ENCODE measurements around the gene ZNF282.

ZNF282 gene

DNA sequence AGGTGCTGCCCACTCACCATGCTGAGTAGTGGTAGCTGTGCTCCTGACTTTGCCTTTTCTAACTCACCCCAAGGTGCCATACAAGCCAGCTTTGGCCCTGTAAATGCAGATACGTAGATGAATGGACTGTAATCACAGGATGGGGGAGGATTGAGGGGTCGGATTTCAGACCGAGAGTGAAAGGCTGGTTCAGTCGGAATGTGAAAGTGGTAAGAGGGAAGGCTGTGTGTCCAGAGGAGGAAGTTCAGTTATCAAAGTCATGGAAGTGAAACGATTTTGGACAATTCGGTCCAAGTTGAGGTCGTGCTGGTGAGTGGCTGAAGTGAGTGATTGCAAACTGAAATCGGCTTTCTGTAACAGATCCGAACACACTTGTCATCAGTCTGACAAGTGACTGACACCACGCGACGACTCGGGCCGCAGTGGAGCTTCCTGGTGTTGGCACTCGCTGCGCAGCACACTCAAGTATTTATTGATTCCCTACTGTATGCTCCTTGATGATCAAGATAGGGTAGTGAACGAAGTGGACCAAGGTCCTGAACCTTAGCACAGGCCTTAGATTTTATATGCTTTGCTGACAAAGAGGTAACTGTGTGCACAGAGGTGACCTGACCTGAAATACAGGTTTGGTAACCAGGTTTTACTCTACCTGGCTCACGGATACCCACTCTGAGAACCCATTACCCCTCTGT is 10.5 kb downstream of the ZNF282 start:
- TF ChIP-seq, protein P1, sequence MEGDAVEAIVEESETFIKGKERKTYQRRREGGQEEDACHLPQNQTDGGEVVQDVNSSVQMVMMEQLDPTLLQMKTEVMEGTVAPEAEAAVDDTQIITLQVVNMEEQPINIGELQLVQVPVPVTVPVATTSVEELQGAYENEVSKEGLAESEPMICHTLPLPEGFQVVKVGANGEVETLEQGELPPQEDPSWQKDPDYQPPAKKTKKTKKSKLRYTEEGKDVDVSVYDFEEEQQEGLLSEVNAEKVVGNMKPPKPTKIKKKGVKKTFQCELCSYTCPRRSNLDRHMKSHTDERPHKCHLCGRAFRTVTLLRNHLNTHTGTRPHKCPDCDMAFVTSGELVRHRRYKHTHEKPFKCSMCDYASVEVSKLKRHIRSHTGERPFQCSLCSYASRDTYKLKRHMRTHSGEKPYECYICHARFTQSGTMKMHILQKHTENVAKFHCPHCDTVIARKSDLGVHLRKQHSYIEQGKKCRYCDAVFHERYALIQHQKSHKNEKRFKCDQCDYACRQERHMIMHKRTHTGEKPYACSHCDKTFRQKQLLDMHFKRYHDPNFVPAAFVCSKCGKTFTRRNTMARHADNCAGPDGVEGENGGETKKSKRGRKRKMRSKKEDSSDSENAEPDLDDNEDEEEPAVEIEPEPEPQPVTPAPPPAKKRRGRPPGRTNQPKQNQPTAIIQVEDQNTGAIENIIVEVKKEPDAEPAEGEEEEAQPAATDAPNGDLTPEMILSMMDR (conservative IDR thresholded peaks at IDR 0.05), result no peak
- TF ChIP-seq ZFX (IDR thresholded peaks at IDR 0.05), result no peak
- peak overlapping the region; percentile 74 for H3K27ac ChIP-seq

DNA sequence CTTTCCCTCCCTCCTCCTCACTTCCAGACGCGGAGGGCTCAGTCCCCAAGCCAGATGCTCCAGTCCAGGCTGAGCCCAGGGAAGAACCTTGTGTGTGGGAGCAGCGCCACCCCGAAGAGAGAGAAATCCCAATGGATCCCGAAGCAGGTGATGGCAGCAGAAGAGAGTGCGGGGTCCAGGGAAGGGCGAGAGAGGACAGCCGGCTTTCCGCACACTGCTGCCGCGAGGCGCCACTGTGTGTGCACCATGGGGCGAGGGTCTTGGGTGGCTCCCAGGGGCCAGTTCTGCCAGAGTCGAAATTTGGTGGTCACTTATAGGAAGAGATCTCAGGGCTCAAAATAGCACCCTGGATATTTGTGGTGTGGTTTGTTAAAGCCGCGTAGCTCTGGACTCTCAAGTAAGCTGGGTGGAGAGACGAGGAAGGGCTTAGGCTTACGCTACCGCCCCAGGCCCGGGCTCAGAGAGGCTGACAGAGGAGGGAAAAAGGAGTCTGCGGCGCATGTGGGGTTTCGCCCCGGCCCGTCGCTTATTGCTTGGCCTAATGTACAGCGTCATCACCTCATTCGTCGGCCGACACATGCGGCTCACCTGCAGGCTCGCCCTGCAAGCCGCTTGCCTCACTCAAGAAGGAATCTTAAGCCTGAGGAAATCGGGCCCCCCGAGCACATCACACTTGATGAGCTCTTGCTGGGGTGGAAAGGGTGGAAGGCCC is 12.1 kb downstream of the ZNF282 start:
- peak overlapping the region; percentile 74 for H3K27ac ChIP-seq
- TF ChIP-seq, protein P1 (conservative IDR thresholded peaks at IDR 0.05), result no peak
- no peak for TF ChIP-seq ZFX (IDR thresholded peaks at IDR 0.05)

DNA sequence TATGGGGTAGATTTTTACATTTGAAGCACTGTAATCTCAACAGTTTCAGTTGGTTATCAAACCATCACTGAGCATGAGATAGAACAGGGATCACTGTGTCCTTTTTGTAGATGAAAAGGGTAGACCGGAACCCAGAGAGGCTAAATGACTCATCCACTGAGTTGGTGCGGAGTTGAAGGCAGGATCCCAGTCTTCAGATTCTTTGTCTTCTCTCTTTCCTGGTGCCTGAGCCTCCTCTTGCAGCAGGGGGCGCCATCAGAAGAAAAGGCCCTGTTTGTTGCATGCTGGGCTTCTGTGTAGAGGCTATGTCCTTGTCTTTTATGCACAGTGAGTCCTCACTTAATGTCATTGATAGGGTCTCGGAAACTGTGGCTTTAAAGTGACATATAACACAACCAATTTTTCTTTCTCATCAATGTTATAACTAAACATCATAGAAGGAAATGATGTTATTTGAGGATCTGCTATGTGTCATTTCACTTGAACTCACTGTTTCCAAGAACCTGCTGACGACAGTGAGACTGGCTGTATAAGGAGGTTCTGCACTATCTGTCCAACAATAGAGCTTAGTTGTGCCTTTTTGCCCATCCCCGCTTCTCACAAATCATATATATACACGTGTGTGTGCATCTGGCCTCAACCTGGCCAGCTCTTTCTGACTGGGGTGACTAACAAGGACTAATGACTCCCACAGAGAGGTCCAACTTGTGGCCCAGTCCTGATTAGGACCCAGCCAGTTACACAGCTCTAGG is 14.3 kb downstream of the ZNF282 start:
- no peak overlapping the region for H3K27ac ChIP-seq
- no peak for TF ChIP-seq ZFX (IDR thresholded peaks at IDR 0.05)
- TF ChIP-seq, protein P1 (conservative IDR thresholded peaks at IDR 0.05), result peak; percentile 83

DNA sequence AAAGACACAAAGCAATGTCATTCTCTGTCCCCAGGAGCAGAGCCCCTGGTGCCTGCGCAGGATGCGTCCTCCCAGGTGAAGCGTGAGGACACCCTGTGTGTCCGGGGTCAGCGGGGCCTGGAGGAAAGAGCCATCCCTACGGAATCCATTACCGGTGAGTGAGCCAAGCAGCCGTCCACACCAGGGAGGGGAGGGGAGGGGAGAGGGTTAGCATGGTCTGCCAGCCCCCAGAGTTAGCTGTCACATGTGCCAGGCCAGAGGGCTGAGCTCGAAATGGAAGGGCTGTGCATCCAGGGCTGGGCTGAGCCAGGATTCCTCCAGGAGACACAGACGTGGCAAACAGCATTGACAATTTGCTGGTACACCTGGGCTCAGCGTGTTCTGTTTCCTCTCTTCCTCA is 15.2 kb downstream of the ZNF282 start:
- no peak overlapping the region for H3K27ac ChIP-seq
- no peak for TF ChIP-seq ZFX (IDR thresholded peaks at IDR 0.05)
- TF ChIP-seq, protein P1 (conservative IDR thresholded peaks at IDR 0.05), result no peak

DNA sequence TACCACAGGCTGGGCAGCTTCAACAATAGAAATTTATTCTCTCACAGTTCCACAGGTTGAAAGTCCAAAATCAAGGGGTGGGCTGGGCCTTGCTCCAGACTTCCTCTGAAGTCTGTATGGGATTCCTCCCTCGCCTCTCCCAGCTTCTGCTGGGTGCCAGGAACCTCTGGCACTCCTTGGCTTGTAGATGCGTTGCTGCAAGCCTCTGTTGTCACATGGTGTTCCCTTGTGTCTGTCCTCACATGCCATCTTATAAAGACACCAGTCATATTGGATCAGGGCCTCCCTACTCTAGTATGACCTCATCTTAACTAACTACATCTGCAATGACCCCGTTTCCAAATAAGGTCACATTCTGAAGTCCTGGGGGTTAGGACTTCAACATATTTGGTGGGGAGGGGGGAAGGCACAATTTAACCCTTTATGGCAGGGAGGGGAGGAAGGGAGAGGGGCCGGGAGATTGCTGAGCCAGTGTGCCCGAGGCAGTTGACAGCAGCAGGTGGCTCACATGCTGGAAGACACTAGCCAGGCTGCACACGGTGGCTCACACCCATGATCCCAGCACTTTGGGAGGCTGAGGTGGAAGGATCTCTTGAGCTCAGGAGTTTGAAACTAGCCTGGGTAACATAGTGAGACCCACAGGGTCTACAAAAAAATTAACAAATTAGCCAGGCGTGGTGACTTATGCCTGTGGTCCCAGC is 18.8 kb downstream of the ZNF282 start:
- no peak overlapping the region for H3K27ac ChIP-seq
- no peak for TF ChIP-seq ZFX (IDR thresholded peaks at IDR 0.05)
- TF ChIP-seq, protein P1 (conservative IDR thresholded peaks at IDR 0.05), result no peak

DNA sequence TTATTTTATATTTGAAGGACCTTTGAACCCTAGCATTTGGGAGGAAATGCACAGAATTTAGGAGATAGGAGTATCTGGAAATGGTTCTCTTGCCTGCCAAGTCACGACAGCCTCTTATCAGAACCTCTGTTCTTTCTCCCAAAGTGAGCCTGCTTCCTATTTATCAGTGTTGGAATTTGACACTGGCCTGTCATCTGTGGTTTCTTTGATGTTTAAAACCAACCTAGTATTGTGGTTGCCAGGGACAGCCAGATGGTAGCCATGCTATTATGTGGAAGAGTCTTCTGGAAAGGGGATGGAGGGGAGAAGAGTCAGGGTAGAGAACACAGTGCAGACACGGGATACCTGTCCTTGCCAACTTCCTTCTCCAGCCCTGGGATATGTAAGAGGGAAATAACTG is 21.1 kb downstream of the ZNF282 start:
- no peak overlapping the region for H3K27ac ChIP-seq
- no peak for TF ChIP-seq ZFX (IDR thresholded peaks at IDR 0.05)
- TF ChIP-seq, protein P1 (conservative IDR thresholded peaks at IDR 0.05), result no peak
